ENCODE measurements around the gene HNMT.
"Not testable (repeated sequence)": the region's sequence is repeated elsewhere in the genome, so short reads cannot be mapped to it uniquely, and the experiment has no call there.

Gene HNMT

GRCh38 chr2:138016351-138017087, 52.2 kb downstream of the HNMT start:
- no peak for DNase-seq

- no peak for DNase-seq
Observed at GRCh38 chr2:138017824-138018223, 53.6 kb downstream of the HNMT start.

- no peak for DNase-seq
Observed at GRCh38 chr2:138018866-138019688, 54.8 kb downstream of the HNMT start.

GRCh38 chr2:138020432-138020831, 56.2 kb downstream of the HNMT start:
- no peak for DNase-seq

GRCh38 chr2:138021154-138021553, 56.9 kb downstream of the HNMT start:
- no peak for DNase-seq

GRCh38 chr2:138023298-138023697, 59.0 kb downstream of the HNMT start:
- peak in 1 of 2 experiments; percentile 10 for DNase-seq

- no peak for DNase-seq
Observed at GRCh38 chr2:138023976-138024375, 59.7 kb downstream of the HNMT start.

- DNase-seq, result no peak
Observed at GRCh38 chr2:138026111-138027020, 62.1 kb downstream of the HNMT start.

GRCh38 chr2:138028538-138028937, 64.3 kb downstream of the HNMT start:
- no peak for DNase-seq

- no peak for DNase-seq
Observed at GRCh38 chr2:138029276-138029675, 65.0 kb downstream of the HNMT start.

- no peak for DNase-seq
Observed at GRCh38 chr2:138030459-138030858, 66.2 kb downstream of the HNMT start.

- DNase-seq, result no peak
Observed at GRCh38 chr2:138032334-138032733, 68.1 kb downstream of the HNMT start.

- DNase-seq, result no peak
Observed at GRCh38 chr2:138034536-138034935, 70.3 kb downstream of the HNMT start.

- no peak for DNase-seq
Observed at GRCh38 chr2:138035608-138036217, 71.4 kb downstream of the HNMT start.

GRCh38 chr2:138036522-138036921, 72.2 kb downstream of the HNMT start:
- no peak for DNase-seq

- no peak for DNase-seq
Observed at GRCh38 chr2:138037090-138037489, 72.8 kb downstream of the HNMT start.

GRCh38 chr2:138040616-138041015, 76.3 kb downstream of the HNMT start:
- DNase-seq, result no peak

- DNase-seq, result no peak
Observed at GRCh38 chr2:138042311-138042710, 78.0 kb downstream of the HNMT start.

- not testable (repeated sequence) for DNase-seq
Observed at GRCh38 chr2:138043588-138043987, 79.3 kb downstream of the HNMT start.

GRCh38 chr2:138058427-138058826, 94.2 kb downstream of the HNMT start:
- DNase-seq, result no peak

- DNase-seq, result no peak
Observed at GRCh38 chr2:138059487-138060300, 95.4 kb downstream of the HNMT start.

- peak; percentile 11 to 17 for DNase-seq
Observed at GRCh38 chr2:138060301-138060635, 96.0 kb downstream of the HNMT start.

All from SHP77 (cell line).